H54 (cell line): Measurements from ENCODE around the gene RSRC1.
A peak's percentile ranks its signal among the peaks of the same experiment; 100 is the strongest.

Experiments used
- DNase-seq: peaks from one replicate; pipeline ENCODE4 v3.0.0; 2011; ENCODE audit warnings: low spot score, mixed read lengths; ENCODE audit not compliant: insufficient read length
- FAIRE-seq: peaks from 3 replicates; lab custom pipeline; 2011; peaks lifted over from hg19 to GRCh38; lab: Jason Lieb, UNC
- POLR2A ChIP-seq: IDR thresholded peaks from 2 replicates; pipeline ENCODE4 v1.6.1; 2011; ENCODE audit warnings: low read depth, mild to moderate bottlenecking, low read length

RSRC1 gene

GRCh38 chr3:158127250-158128219 lies 17.6 kb downstream of the RSRC1 start:
- TF ChIP-seq POLR2A: no peak
- no peak for DNase-seq

GRCh38 chr3:158128755-158129154 lies 18.9 kb downstream of the RSRC1 start:
- DNase-seq (no peak), FAIRE-seq (no peak)
- no peak for TF ChIP-seq POLR2A

More at GRCh38 chr3:158127250-158128219, 17.6 kb downstream of the RSRC1 start:
- FAIRE-seq: peak; percentile 23

- no peak for FAIRE-seq
- no peak for TF ChIP-seq POLR2A
- no peak for DNase-seq
These were observed 24.5 kb downstream of the RSRC1 start for GRCh38 chr3:158134363-158134762.

- no peak for DNase-seq
- TF ChIP-seq POLR2A: no peak
- no peak for FAIRE-seq
These were observed 30.5 kb downstream of the RSRC1 start for GRCh38 chr3:158140396-158140795.

GRCh38 chr3:158148218-158148617 lies 38.3 kb downstream of the RSRC1 start:
- no peak for TF ChIP-seq POLR2A
- DNase-seq (no peak), FAIRE-seq (peak; percentile 84)

GRCh38 chr3:158152186-158152585 lies 42.3 kb downstream of the RSRC1 start:
- peak; percentile 12 for DNase-seq
- FAIRE-seq: peak; percentile 97
- TF ChIP-seq POLR2A: no peak

GRCh38 chr3:158158969-158159368 lies 49.1 kb downstream of the RSRC1 start:
- TF ChIP-seq POLR2A: no peak
- FAIRE-seq (no peak), DNase-seq (no peak)

- no peak for TF ChIP-seq POLR2A
- no peak for FAIRE-seq
- no peak for DNase-seq
These were observed 49.8 kb downstream of the RSRC1 start for GRCh38 chr3:158159714-158160113.

GRCh38 chr3:158160958-158161357 lies 51.1 kb downstream of the RSRC1 start:
- peak; percentile 97 for FAIRE-seq

GRCh38 chr3:158165141-158165655 lies 55.3 kb downstream of the RSRC1 start:
- FAIRE-seq (no peak), DNase-seq (no peak)
- TF ChIP-seq POLR2A: no peak

More at GRCh38 chr3:158160958-158161357, 51.1 kb downstream of the RSRC1 start:
- TF ChIP-seq POLR2A: no peak
- DNase-seq: peak; percentile 8

GRCh38 chr3:158165730-158166129 lies 55.8 kb downstream of the RSRC1 start:
- FAIRE-seq (peak; percentile 73), DNase-seq (no peak)
- no peak for TF ChIP-seq POLR2A

GRCh38 chr3:158166223-158166622 lies 56.3 kb downstream of the RSRC1 start:
- DNase-seq (no peak), FAIRE-seq (no peak)
- TF ChIP-seq POLR2A: no peak

GRCh38 chr3:158167737-158168557 lies 58.1 kb downstream of the RSRC1 start:
- DNase-seq (peak; percentile 45), FAIRE-seq (peak; percentile 98)
- TF ChIP-seq POLR2A: no peak

- peak; percentile 80 for FAIRE-seq
- TF ChIP-seq POLR2A: no peak
- DNase-seq: no peak
These were observed 59.2 kb downstream of the RSRC1 start for GRCh38 chr3:158169091-158169491.

GRCh38 chr3:158181096-158181495 lies 71.2 kb downstream of the RSRC1 start:
- DNase-seq (no peak), FAIRE-seq (no peak)
- no peak for TF ChIP-seq POLR2A
